Stimulated activated CD4-positive, alpha-beta T cell treated with anti-CD3 and anti-CD28 coated beads, TNF-alpha, amount 100 ng/mL, for 48 hours (primary cell): ENCODE results near the gene ADH6.
"Not testable (repeated sequence)": the region's sequence is repeated elsewhere in the genome, so short reads cannot be mapped to it uniquely, and the experiment has no call there.

Source experiments
- DNase-seq, 3 donors: peaks; one replicate each; pipeline ENCODE4 v3.0.0-alpha.2; 2020; ENCODE audit warnings: low read depth in 3 of 3

Gene ADH6

DNA sequence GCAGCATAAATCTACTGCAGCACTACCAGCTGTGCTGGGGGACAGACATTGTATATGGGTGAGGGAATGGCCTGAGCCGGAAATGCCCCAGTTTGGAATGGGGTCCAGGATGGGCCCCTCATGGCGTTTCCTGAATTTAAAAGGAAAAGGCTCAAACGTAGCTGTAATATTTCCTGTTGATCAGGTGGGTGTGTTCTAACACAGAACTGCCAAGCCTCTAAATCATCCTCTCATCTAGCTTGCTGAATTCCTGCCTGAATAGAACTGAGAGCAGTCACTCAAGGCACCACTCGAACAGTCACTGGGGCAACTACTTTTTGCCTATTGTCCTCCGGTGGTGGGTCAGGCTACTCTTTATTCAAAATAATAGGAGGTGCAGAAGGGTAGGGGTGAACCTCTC lies 28.7 kb downstream of the ADH6 start:
- no peak for DNase-seq

DNA sequence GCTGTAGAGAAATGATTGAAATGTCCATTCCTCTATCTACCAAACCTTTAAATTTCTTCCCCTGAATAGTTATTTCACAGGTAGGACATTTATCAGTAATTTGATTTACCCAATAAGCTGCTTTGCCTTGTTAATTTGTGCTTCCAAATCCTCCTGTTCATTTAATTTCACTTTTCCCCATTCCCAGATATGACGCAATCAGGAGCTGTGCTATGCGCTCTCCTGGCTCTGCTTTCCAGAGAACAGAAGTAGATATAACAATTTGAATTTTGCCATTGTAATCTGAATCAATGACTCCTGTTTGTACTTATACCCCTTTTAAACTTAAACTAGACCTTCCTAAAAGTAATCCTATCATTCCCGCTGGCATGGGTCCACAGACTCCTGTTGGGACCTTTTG lies 29.1 kb downstream of the ADH6 start:
- DNase-seq = not testable (repeated sequence)

GRCh38 chr4:99186029-99186428 lies 33.0 kb downstream of the ADH6 start:
- no peak for DNase-seq

DNA sequence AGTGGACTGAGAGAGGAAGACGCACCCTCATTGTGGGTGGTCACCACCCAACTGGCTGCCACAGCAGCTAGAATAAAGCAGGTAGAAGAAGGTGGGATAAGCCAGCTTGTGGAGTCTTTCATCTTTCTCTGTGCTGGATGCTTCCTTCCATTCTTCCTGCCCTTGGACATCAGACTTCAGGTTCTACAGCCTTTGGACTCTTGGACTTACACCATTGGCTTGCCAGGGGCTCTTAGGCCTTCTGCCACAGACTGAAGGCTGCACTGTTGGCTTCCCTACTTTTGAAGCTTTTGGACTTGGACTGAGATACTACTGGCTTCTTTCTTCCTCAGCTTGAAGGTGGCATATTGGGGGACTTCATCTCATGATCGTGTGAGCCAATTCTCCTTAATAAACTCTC lies 33.5 kb downstream of the ADH6 start:
- DNase-seq = no peak

DNA sequence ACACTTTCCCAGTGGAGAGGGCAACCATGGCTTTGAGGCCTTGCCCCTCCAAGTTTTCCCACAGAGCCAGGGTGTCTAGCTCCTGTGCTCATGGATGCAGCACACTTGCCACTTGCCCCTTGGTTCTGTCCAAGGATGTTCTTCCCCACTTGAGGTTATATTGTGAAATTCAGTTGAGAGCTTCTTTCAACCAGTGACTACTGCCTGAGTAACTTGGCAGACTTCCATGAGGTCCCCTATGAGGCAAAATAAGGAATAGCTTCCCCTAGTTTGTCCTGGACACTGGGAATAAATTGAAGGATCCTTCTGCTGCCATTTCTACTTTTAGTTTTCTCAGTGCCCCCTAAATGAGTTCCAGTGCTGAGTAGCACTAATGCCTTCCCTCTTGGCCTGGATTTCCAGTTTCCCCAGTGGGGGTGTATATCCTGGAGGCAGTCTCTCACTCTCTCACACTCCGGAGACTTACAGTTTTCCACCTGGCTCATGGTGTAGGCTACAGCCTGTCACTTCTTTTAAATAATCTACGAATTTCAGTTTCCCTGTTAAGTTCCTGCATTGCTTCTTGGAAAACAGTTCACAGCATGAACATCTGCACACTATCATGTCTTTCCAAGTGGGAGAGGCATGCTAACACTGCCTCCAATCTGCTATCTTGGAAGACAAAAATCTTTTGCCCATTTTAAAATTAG lies 38.5 kb downstream of the ADH6 start:
- no peak for DNase-seq

DNA sequence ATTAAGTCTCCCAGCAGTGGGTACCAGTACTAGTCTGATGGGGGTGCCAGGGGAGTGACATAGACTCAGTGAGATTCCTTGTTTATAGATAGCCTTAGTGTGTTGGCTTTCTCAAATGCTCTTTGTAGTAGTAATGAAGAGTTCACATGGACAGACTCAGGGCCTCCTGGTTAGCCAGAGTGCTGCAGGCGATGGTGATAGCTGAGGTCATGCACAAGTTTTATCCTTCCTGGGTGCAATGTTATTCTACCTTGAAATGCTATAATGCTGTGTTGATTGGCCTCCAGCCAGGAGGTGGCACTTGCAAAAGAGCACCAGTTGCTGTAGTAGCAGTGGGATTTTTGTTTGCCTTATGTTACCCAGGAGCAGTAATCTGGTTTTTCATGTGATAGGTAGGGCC lies 39.4 kb downstream of the ADH6 start:
- DNase-seq = no peak

DNA sequence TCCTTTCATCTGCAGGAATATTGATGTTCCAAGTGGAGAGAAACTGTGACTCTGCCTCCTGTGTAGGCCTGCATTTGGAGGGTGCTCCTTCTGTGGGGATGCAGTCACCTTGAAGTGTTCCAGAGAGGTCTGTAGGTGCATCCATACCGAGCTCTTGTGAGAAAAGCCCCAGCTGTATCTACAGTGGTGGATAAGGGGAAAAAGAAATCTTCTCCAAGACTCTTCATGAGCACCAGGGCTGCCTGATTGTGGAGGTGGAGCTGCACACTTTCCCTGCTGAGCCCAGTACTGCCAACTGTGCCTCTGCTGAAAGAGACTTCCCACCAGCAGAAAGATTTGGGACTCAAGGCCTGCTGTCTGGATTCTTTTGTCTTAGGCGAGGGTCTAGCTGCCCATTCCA lies 39.9 kb downstream of the ADH6 start:
- DNase-seq = no peak

GRCh38 chr4:99166544-99166943 lies 52.5 kb downstream of the ADH6 start:
- no peak for DNase-seq

GRCh38 chr4:99165978-99166377 lies 53.1 kb downstream of the ADH6 start:
- DNase-seq = no peak

- DNase-seq = no peak
These were observed 57.5 kb downstream of the ADH6 start for GRCh38 chr4:99161373-99162099.

DNA sequence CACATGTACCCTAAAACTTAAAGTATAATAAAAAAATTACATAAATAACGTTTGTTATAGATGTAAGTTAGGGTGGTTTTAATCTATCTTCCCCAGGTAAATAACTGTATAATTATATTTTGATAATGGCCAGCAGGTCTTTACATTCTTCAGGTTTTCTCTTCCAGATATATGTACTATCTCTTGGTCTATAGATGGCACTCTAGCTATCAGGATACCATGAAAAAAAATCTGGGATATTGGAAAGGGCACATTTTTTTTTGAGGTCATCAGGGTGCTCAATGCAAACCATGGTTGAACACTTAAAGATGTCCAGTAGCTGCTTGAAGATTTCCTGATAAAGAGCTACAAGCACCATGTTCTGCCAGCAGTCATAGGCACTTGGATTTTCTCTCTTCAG lies 59.3 kb downstream of the ADH6 start:
- DNase-seq = no peak

DNA sequence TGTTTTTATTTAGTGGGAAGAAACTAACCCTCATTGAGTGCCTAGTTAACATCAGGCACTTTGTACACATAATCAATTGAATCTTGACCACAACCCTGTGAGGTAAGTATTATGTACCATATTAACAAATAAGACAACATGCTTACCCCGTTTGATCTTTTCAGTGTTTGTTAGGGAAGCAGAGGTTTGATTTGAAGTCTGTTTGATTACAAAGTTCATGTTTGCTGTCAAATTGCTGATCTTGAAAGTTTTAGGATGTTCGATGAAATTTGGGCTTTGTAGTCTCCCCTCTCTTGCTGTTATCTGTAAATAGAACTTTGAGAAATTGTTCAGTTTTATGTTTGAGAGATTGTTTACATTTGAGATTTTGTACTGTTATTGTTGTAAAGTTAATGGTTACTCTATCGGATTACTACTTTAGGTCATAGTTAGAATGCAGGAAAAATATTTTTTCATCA lies 61.5 kb downstream of the ADH6 start:
- DNase-seq = no peak

DNA sequence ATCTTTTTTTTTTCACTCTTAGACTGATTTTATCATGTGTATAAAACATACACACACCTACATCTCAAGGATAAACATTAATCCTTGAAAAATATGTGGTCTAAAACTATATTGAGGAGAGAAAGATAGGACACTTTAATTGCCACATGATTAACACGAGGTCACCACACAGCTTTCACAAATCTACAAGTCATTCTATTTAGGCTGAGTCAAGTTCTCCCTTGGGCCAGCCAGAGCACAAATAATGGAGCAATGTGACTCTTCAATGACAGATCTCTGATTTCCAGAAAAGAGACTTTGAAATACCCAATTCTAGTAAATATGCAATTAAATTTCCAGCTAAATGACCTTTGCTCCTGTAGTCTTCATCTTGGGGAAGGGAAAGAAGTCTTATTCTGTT lies 62.1 kb downstream of the ADH6 start:
- no peak for DNase-seq

DNA sequence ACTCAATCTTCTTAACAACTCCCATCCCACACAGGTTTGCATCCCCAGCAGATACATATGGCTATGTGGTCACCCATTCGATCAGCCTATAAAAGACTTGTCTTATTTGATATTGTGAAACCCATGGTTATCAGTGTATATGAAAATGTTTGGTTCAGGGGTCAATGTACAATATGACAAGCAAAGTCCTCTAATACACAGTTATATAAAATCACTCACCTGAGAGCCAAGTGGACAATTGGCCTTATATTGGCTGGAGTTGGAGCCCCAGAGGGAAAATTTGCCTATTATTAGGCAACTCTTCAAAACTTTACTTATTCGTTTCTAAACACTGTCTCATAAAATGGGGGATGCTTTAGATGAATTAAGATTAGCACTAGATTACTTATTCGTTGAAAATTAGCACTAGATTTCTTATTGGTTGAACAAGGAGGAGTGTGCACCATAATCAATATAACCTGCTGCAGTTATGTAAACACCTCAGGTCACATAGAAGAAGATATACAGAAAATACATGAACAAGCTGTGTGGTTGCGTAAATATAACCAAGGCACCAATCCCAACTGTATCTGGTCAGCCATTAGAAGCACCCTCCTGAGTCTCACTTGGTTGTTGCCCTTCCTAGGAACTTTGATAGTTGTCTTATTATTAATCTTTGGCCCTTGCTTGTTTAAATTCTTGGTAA lies 64.2 kb downstream of the ADH6 start:
- DNase-seq = no peak
